HepG2 (cell line): ENCODE measurements around the gene ADGRG6. TPM values are rescaled to one million over a fixed set of nuclear protein-coding genes. Genes with fewer than 3 reads are reported as not detected.

Experiments used
- AGO1 ChIP-seq: fragments of 200-400 bp; formaldehyde crosslinking; IDR thresholded peaks from 2 replicates; pipeline ENCODE4 v1.6.1; 2017; ENCODE audit warnings: mild to moderate bottlenecking, low read depth, low read length, moderate library complexity; ENCODE audit not compliant: poor library complexity, severe bottlenecking
- ARNT2 ChIP-seq: sonication (generic); formaldehyde crosslinking; IDR thresholded peaks from 2 replicates; pipeline ENCODE4 v1.8.0; 2022; ENCODE audit warnings: mild to moderate bottlenecking, low read depth, missing genetic modification reagents, moderate library complexity
- GATA4 ChIP-seq: sonication (generic); IDR thresholded peaks from 2 replicates; pipeline ENCODE4 v1.6.1; 2016; ENCODE audit warnings: antibody characterized with exemption, low read depth, borderline replicate concordance
- HCFC1 ChIP-seq: fragments of 150-350 bp; IDR thresholded peaks from 2 replicates; pipeline ENCODE4 v1.6.1; 2014; ENCODE audit warnings: low read depth, low read length
- IKZF4 ChIP-seq: sonication (generic); formaldehyde crosslinking; IDR thresholded peaks from 2 replicates; pipeline ENCODE4 v1.5.1; 2020; ENCODE audit warnings: borderline replicate concordance, mild to moderate bottlenecking, low read depth, missing genetic modification reagents; ENCODE audit errors: not compliant biosample characterization
- NR2C2 ChIP-seq: sonication (generic); formaldehyde crosslinking; IDR thresholded peaks from 2 replicates; pipeline ENCODE4 v1.4.0; 2020; ENCODE audit warnings: missing genetic modification reagents, mild to moderate bottlenecking, moderate library complexity, borderline replicate concordance
- RAD21 ChIP-seq: fragments of 450-650 bp; formaldehyde crosslinking; IDR thresholded peaks from 2 replicates; pipeline ENCODE4 v1.5.0; 2020; ENCODE audit warnings: mild to moderate bottlenecking
- TAF1 ChIP-seq: sonication (generic); formaldehyde crosslinking; IDR thresholded peaks from 2 replicates; pipeline ENCODE4 v1.4.0; 2020; ENCODE audit warnings: missing genetic modification reagents
- ZNF724P ChIP-seq: sonication (generic); formaldehyde crosslinking; IDR thresholded peaks from 2 replicates; pipeline ENCODE4 v1.8.0; 2022; ENCODE audit warnings: missing genetic modification reagents, borderline replicate concordance
- ZNF841 ChIP-seq: sonication (generic); formaldehyde crosslinking; IDR thresholded peaks from 2 replicates; pipeline ENCODE4 v1.8.1; 2023; ENCODE audit warnings: missing genetic modification reagents, borderline replicate concordance
- ZSCAN25 ChIP-seq: sonication (generic); formaldehyde crosslinking; IDR thresholded peaks from 2 replicates; pipeline ENCODE4 v1.8.0; 2022; ENCODE audit warnings: mild to moderate bottlenecking, missing genetic modification reagents
- ZSCAN29 ChIP-seq: sonication (generic); formaldehyde crosslinking; conservative IDR thresholded peaks from 2 replicates; pipeline ENCODE4 v1.4.0; 2020; ENCODE audit warnings: mild to moderate bottlenecking, missing genetic modification reagents
- polyA plus RNA-seq, 8 experiments: library from polyadenylated mRNA; depleted of rRNA in 3 of 8; stranded (reverse) in 7 of 8; unstranded in 1 of 8; fragments of >200 nt; fragmentation: Illumina TruSeq in 4 of 8; extraction: Trizol in 4 of 8; gene quantifications; 2 replicates each; pipeline versions ENCODE4 v1.2.1 to v1.2.3, GENCODE V29; 2011 to 2016; ENCODE audit warnings: low read depth in 4 of 8, missing spikeins in 1 of 8, mixed read lengths in 1 of 8; ENCODE audit not compliant: insufficient read depth in 1 of 8
- total RNA-seq, 5 experiments: library from RNA; depleted of rRNA; stranded (reverse); fragments of >200 nt; fragmentation: Illumina TruSeq; extraction: Trizol; gene quantifications; 2 replicates each; pipeline ENCODE4 v1.2.3, GENCODE V29; 2016; ENCODE audit warnings: low read depth in 1 of 5
- TF ChIP-seq, protein P1 (sequence below): sonication (generic); formaldehyde crosslinking; IDR thresholded peaks from one replicate; pipeline ENCODE4 v1.5.1; 2020; ENCODE audit warnings: mild to moderate bottlenecking, missing genetic modification reagents; ENCODE audit errors: not compliant biosample characterization
- TF ChIP-seq, protein P2 (sequence below), 2 experiments: sonication (generic) in 1 of 2; formaldehyde crosslinking in 1 of 2; IDR thresholded peaks; 2 replicates each; pipeline versions ENCODE4 v1.4.0 to v1.6.1; 2016 to 2020; ENCODE audit warnings: borderline replicate concordance in 1 of 2, low read depth in 1 of 2, mild to moderate bottlenecking in 1 of 2, missing genetic modification reagents in 1 of 2
- TF ChIP-seq, protein P3 (sequence below): sonication (generic); formaldehyde crosslinking; IDR thresholded peaks from 2 replicates; pipeline ENCODE4 v1.5.0; 2020; ENCODE audit warnings: missing genetic modification reagents, mild to moderate bottlenecking, borderline replicate concordance

The ADGRG6 gene
- total and polyA plus RNA-seq, 2 of the 13 experiments (the other 11 are each of a cell fraction or from before 2014, with no cell fraction given), result 129 to 249 TPM

GRCh38 chr6:142265476-142265875 lies 36.3 kb upstream of the ADGRG6 start (continued):
- peak; percentile 28; the same call in 1 of the 2 replicates for TF ChIP-seq RAD21
- peak; percentile 59; the same call in 1 of the 2 replicates for TF ChIP-seq GATA4
- no peak for TF ChIP-seq HCFC1
- TF ChIP-seq, protein P1, sequence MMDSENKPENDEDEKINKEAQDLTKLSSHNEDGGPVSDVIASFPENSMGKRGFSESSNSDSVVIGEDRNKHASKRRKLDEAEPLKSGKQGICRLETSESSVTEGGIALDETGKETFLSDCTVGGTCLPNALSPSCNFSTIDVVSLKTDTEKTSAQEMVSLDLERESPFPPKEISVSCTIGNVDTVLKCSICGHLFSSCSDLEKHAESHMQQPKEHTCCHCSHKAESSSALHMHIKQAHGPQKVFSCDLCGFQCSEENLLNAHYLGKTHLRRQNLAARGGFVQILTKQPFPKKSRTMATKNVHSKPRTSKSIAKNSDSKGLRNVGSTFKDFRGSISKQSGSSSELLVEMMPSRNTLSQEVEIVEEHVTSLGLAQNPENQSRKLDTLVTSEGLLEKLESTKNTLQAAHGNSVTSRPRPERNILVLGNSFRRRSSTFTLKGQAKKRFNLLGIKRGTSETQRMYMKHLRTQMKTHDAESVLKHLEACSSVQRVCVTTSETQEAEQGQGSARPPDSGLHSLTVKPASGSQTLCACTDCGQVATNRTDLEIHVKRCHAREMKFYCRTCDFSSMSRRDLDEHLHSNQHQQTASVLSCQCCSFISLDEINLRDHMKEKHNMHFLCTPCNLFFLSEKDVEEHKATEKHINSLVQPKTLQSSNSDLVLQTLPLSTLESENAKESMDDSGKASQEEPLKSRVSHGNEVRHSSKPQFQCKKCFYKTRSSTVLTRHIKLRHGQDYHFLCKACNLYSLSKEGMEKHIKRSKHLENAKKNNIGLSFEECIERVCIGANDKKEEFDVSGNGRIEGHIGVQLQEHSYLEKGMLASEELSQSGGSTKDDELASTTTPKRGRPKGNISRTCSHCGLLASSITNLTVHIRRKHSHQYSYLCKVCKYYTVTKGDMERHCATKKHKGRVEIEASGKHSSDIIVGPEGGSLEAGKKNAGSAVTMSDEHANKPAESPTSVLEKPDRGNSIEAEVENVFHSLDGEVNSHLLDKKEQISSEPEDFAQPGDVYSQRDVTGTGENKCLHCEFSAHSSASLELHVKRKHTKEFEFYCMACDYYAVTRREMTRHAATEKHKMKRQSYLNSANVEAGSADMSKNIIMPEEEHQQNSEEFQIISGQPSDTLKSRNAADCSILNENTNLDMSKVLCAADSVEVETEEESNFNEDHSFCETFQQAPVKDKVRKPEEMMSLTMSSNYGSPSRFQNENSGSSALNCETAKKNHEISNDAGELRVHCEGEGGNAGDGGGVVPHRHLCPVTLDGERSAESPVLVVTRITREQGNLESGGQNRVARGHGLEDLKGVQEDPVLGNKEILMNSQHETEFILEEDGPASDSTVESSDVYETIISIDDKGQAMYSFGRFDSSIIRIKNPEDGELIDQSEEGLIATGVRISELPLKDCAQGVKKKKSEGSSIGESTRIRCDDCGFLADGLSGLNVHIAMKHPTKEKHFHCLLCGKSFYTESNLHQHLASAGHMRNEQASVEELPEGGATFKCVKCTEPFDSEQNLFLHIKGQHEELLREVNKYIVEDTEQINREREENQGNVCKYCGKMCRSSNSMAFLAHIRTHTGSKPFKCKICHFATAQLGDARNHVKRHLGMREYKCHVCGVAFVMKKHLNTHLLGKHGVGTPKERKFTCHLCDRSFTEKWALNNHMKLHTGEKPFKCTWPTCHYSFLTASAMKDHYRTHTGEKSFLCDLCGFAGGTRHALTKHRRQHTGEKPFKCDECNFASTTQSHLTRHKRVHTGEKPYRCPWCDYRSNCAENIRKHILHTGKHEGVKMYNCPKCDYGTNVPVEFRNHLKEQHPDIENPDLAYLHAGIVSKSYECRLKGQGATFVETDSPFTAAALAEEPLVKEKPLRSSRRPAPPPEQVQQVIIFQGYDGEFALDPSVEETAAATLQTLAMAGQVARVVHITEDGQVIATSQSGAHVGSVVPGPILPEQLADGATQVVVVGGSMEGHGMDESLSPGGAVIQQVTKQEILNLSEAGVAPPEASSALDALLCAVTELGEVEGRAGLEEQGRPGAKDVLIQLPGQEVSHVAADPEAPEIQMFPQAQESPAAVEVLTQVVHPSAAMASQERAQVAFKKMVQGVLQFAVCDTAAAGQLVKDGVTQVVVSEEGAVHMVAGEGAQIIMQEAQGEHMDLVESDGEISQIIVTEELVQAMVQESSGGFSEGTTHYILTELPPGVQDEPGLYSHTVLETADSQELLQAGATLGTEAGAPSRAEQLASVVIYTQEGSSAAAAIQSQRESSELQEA, result no peak
- no peak for TF ChIP-seq ARNT2
- no peak for TF ChIP-seq AGO1
- TF ChIP-seq, protein P2, sequence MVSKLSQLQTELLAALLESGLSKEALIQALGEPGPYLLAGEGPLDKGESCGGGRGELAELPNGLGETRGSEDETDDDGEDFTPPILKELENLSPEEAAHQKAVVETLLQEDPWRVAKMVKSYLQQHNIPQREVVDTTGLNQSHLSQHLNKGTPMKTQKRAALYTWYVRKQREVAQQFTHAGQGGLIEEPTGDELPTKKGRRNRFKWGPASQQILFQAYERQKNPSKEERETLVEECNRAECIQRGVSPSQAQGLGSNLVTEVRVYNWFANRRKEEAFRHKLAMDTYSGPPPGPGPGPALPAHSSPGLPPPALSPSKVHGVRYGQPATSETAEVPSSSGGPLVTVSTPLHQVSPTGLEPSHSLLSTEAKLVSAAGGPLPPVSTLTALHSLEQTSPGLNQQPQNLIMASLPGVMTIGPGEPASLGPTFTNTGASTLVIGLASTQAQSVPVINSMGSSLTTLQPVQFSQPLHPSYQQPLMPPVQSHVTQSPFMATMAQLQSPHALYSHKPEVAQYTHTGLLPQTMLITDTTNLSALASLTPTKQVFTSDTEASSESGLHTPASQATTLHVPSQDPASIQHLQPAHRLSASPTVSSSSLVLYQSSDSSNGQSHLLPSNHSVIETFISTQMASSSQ (IDR thresholded peaks at IDR 0.05; ENCODE audit: low read depth), result peak; percentile 55; the same call in 1 of the 2 replicates
- TF ChIP-seq, protein P2 (CRISPR knock-in tag; IDR thresholded peaks at IDR 0.05; ENCODE audit: borderline replicate concordance), result peak; percentile 63; the same call in 1 of the 2 replicates
- peak; percentile 60; the same call in 1 of the 2 replicates for TF ChIP-seq NR2C2 (CRISPR knock-in tag)
- TF ChIP-seq ZSCAN25 (CRISPR knock-in tag), result no peak
- TF ChIP-seq ZSCAN29 (CRISPR knock-in tag), result no peak
- no peak for TF ChIP-seq ZNF841
- no peak for TF ChIP-seq TAF1
- no peak for TF ChIP-seq IKZF4 (CRISPR knock-in tag)
- TF ChIP-seq, protein P3, sequence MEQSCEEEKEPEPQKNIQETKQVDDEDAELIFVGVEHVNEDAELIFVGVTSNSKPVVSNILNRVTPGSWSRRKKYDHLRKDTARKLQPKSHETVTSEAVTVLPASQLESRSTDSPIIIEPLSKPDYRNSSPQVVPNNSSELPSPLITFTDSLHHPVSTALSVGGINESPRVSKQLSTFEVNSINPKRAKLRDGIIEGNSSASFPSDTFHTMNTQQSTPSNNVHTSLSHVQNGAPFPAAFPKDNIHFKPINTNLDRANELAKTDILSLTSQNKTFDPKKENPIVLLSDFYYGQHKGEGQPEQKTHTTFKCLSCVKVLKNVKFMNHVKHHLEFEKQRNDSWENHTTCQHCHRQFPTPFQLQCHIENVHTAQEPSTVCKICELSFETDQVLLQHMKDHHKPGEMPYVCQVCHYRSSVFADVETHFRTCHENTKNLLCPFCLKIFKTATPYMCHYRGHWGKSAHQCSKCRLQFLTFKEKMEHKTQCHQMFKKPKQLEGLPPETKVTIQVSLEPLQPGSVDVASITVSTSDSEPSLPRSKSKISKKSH (CRISPR knock-in tag), result no peak
- TF ChIP-seq ZNF724P (CRISPR knock-in tag), result no peak
